H9 (cell line): ENCODE data around the gene TPM2. TPM values are rescaled to one million over a fixed set of nuclear protein-coding genes. Genes with fewer than 3 reads are reported as not detected.

Source experiments
- DNase-seq: peaks from one replicate; pipeline ENCODE4 v3.0.0-alpha.2; 2017
- H2AFZ ChIP-seq: one replicate; pipeline ENCODE4 v1.6.1; 2013; ENCODE audit warnings: mild to moderate bottlenecking, low read length, control low read depth, moderate library complexity
- H2AK5ac ChIP-seq: 2 replicates; pipeline ENCODE4 v1.6.1; 2013; ENCODE audit warnings: low read length, control low read depth, mixed read lengths; ENCODE audit not compliant: insufficient read length
- H2BK120ac ChIP-seq: one replicate; pipeline ENCODE4 v1.6.1; 2013; ENCODE audit warnings: low read depth, mild to moderate bottlenecking, low read length, control low read depth, inconsistent platforms; ENCODE audit not compliant: poor library complexity, severe bottlenecking
- H2BK12ac ChIP-seq: 2 replicates; pipeline ENCODE4 v1.6.1; 2013; ENCODE audit warnings: low read length, control low read depth, mixed read lengths, low read depth; ENCODE audit not compliant: insufficient read length
- H2BK15ac ChIP-seq: 2 replicates; pipeline ENCODE4 v1.6.1; 2013; ENCODE audit warnings: low read depth, low read length, control low read depth
- H2BK20ac ChIP-seq: one replicate; pipeline ENCODE4 v1.6.1; 2013; ENCODE audit warnings: low read depth, mild to moderate bottlenecking, low read length, control low read depth, inconsistent platforms; ENCODE audit not compliant: poor library complexity, severe bottlenecking
- H2BK5ac ChIP-seq: 2 replicates; pipeline ENCODE4 v1.6.1; 2013; ENCODE audit warnings: low read length, control low read depth, mixed read lengths; ENCODE audit not compliant: insufficient read length
- H3K14ac ChIP-seq: 2 replicates; pipeline ENCODE4 v1.6.1; 2013; ENCODE audit warnings: low read length, control low read depth; ENCODE audit not compliant: insufficient read depth
- H3K18ac ChIP-seq: 2 replicates; pipeline ENCODE4 v1.6.1; 2013; ENCODE audit warnings: low read depth, mild to moderate bottlenecking, mixed read lengths, low read length, control low read depth; ENCODE audit not compliant: insufficient read length
- H3K23ac ChIP-seq: 2 replicates; pipeline ENCODE4 v1.6.1; 2013; ENCODE audit warnings: low read length, control low read depth, mixed read lengths, low read depth; ENCODE audit not compliant: insufficient read length
- H3K23me2 ChIP-seq: 2 replicates; pipeline ENCODE4 v1.6.1; 2013; ENCODE audit warnings: low read depth, mild to moderate bottlenecking, mixed read lengths, low read length, control low read depth; ENCODE audit not compliant: insufficient read length, poor library complexity, severe bottlenecking
- H3K27ac ChIP-seq: 2 replicates; pipeline ENCODE4 v1.5.1; 2013; ENCODE audit warnings: low read length, control low read depth, mixed read lengths, low read depth; ENCODE audit not compliant: insufficient read length
- H3K27me3 ChIP-seq: 2 replicates; pipeline ENCODE4 v1.6.1; 2013; ENCODE audit warnings: low read length, control low read depth, inconsistent platforms; ENCODE audit not compliant: insufficient read depth
- H3K4ac ChIP-seq: 2 replicates; pipeline ENCODE4 v1.6.1; 2013; ENCODE audit warnings: low read depth, mild to moderate bottlenecking, control low read depth, inconsistent platforms, low read length, moderate library complexity
- H3K4me1 ChIP-seq: 2 replicates; pipeline ENCODE4 v1.6.1; 2013; ENCODE audit warnings: low read length, control low read depth, inconsistent platforms; ENCODE audit not compliant: insufficient read depth
- H3K4me2 ChIP-seq: 2 replicates; pipeline ENCODE4 v1.6.1; 2013; ENCODE audit warnings: low read length, control low read depth, mixed read lengths; ENCODE audit not compliant: insufficient read length, insufficient read depth
- H3K56ac ChIP-seq: 2 replicates; pipeline ENCODE4 v1.6.1; 2013; ENCODE audit warnings: low read depth, mild to moderate bottlenecking, mixed read lengths, low read length, control low read depth; ENCODE audit not compliant: insufficient read length
- H3K79me1 ChIP-seq: 2 replicates; pipeline ENCODE4 v1.6.1; 2013; ENCODE audit warnings: low read depth, mild to moderate bottlenecking, moderate library complexity, low read length, control low read depth, inconsistent platforms; ENCODE audit not compliant: insufficient read depth, poor library complexity, severe bottlenecking
- H3K79me2 ChIP-seq: 2 replicates; pipeline ENCODE4 v1.6.1; 2013; ENCODE audit warnings: low read length, control low read depth, inconsistent platforms; ENCODE audit not compliant: insufficient read depth
- H3K9ac ChIP-seq: 2 replicates; pipeline ENCODE4 v1.6.1; 2013; ENCODE audit warnings: low read length, control low read depth, mixed read lengths; ENCODE audit not compliant: insufficient read length; ENCODE audit errors: extremely low read depth
- H3K9me3 ChIP-seq: one replicate; pipeline ENCODE4 v1.6.1; 2013; ENCODE audit warnings: low read depth, low read length, inconsistent platforms; ENCODE audit not compliant: control insufficient read depth
- H3T11ph ChIP-seq: one replicate; pipeline ENCODE4 v1.6.1; 2013; ENCODE audit warnings: mild to moderate bottlenecking, low read length, control low read depth, inconsistent platforms
- H4K20me1 ChIP-seq: one replicate; pipeline ENCODE4 v1.6.1; 2013; ENCODE audit not compliant: control insufficient read depth, insufficient read length, insufficient read depth
- H4K5ac ChIP-seq: 2 replicates; pipeline ENCODE4 v1.6.1; 2013; ENCODE audit warnings: low read depth, mild to moderate bottlenecking, mixed read lengths, low read length, control low read depth; ENCODE audit not compliant: insufficient read length
- H4K8ac ChIP-seq: replicated peaks from 2 replicates; pipeline ENCODE4 v1.6.1; 2013; ENCODE audit warnings: low read length, control low read depth, mixed read lengths, low read depth; ENCODE audit not compliant: insufficient read length
- H4K91ac ChIP-seq: 2 replicates; pipeline ENCODE4 v1.6.1; 2013; ENCODE audit warnings: low read depth, mild to moderate bottlenecking, moderate library complexity, mixed read lengths, low read length, control low read depth; ENCODE audit not compliant: insufficient read length
- H3K27ac Mint-ChIP-seq, 3 experiments: 2 replicates in 2 of 3; 3 replicates in 1 of 3; pipeline ENCODE4 v1.8.0; 2020 to 2021; ENCODE audit warnings: mixed read lengths in 3 of 3, mild to moderate bottlenecking in 1 of 3, moderate library complexity in 1 of 3
- H3K27me3 Mint-ChIP-seq: 2 replicates; pipeline ENCODE4 v1.8.0; 2021; ENCODE audit warnings: low read depth, mild to moderate bottlenecking, moderate library complexity, mixed read lengths
- H3K36me3 Mint-ChIP-seq, 3 experiments: 2 replicates in 2 of 3; 3 replicates in 1 of 3; pipeline ENCODE4 v1.8.0; 2020 to 2021; ENCODE audit warnings: low read depth in 3 of 3, mixed read lengths in 3 of 3; ENCODE audit not compliant: insufficient read depth in 1 of 3
- H3K4me1 Mint-ChIP-seq, 2 experiments: 2 replicates each; pipeline ENCODE4 v1.8.0; 2020; ENCODE audit warnings: mixed read lengths in 2 of 2
- H3K4me3 Mint-ChIP-seq, 2 experiments: 2 replicates in 1 of 2; 3 replicates in 1 of 2; pipeline ENCODE4 v1.8.0; 2020 to 2021; ENCODE audit warnings: mild to moderate bottlenecking in 2 of 2, mixed read lengths in 2 of 2, moderate library complexity in 1 of 2
- H3K9me3 Mint-ChIP-seq, 2 experiments: 2 replicates in 1 of 2; 3 replicates in 1 of 2; pipeline ENCODE4 v1.8.0; 2020; ENCODE audit warnings: mild to moderate bottlenecking in 2 of 2, mixed read lengths in 2 of 2, moderate library complexity in 1 of 2
- CTCF ChIP-seq: fragments of 200-600 bp; sonication (generic); conservative IDR thresholded peaks from 3 replicates; pipeline ENCODE4 v1.8.0; 2021; ENCODE audit warnings: antibody characterized with exemption, mild to moderate bottlenecking
- WGBS: extraction: QIAGEN DNeasy Blood & Tissue Kit; methylation state at CpG from one replicate; pipeline ENCODE4 v1.1.7; 2013; ENCODE audit warnings: missing lambda C conversion rate, low lambda C conversion rate, mixed read lengths; ENCODE audit not compliant: insufficient read length; ENCODE audit errors: extremely low coverage; 5-methylcytosine and 5-hydroxymethylcytosine counted together
- total RNA-seq: library from RNA; stranded (reverse); gene quantifications from 2 replicates; pipeline ENCODE4 v1.2.1, GENCODE V29; 2021

The TPM2 gene
- total RNA-seq, 1 experiment from 2014 or later: 225 TPM

GRCh38 chr9:35732800-35733541, 43.2 kb upstream of the TPM2 start:
- Histone ChIP-seq H2BK5ac (no peak overlapping the region), H2BK12ac (no peak overlapping the region), H3T11ph (no peak overlapping the region), H2BK15ac (no peak overlapping the region), H3K9me3 (no peaks in the 10 kb centered on the region), H3K23ac (no peak overlapping the region), H3K4me1 (peaks cover 16% of the 10 kb centered on the region; the same call in 1 of the 2 replicates), H3K27me3 (no peaks in the 10 kb centered on the region), H4K5ac (no peak overlapping the region), H3K14ac (peak overlapping the region; percentile 41; the same call in 1 of the 2 replicates), H4K8ac (no peak overlapping the region), H4K20me1 (no peaks in the 10 kb centered on the region), H2BK20ac (no peak overlapping the region), H4K91ac (no peak overlapping the region), H3K27ac (peak overlapping the region; percentile 3), H3K4ac (no peak overlapping the region), H3K79me1 (no peaks in the 10 kb centered on the region), H3K79me2 (peaks cover 6% of the 10 kb centered on the region; the same call in 1 of the 2 replicates), H2AK5ac (no peak overlapping the region), H3K56ac (no peak overlapping the region), H3K9ac (peak overlapping the region; percentile 45), H3K23me2 (peaks cover 7% of the 10 kb centered on the region), H2BK120ac (no peak overlapping the region), H3K4me2 (peak overlapping the region; percentile 90), H2AFZ (no peak overlapping the region), H3K18ac (peak overlapping the region; percentile 0)
- DNase-seq: peak; percentile 78
- Mint-ChIP-seq H3K27me3 (no peaks in the 10 kb centered on the region), H3K4me3 (no peak overlapping the region; a peak in 4 of 5 replicates), H3K4me1 (peaks cover 15 to 16% of the 10 kb centered on the region in 2 experiments), H3K36me3 (peaks cover 14 to 36% (median 33%) of the 10 kb centered on the region in 3 experiments; a peak in 6 of 7 replicates), H3K9me3 (no peaks in the 10 kb centered on the region), H3K27ac (peak overlapping the region; percentile 90 to 97 (median 95))
- peak; percentile 38; the same call in 1 of the 3 replicates for TF ChIP-seq CTCF
- no CpG with 5 or more reads among the region's 14 CpGs for WGBS
